Keratinocyte (primary cell): Measurements from ENCODE around the gene SEC22A. TPM values are rescaled to one million over a fixed set of nuclear protein-coding genes. Genes with fewer than 3 reads are reported as not detected.

ENCODE experiments used
- DNase-seq: peaks from one replicate; pipeline ENCODE4 v3.0.0-alpha.2; 2011; ENCODE audit warnings: low read depth, missing footprints, low spot score
- FAIRE-seq: peaks from 2 replicates; lab custom pipeline; 2011; peaks lifted over from hg19 to GRCh38; lab: Jason Lieb, UNC
- H2AFZ ChIP-seq: 2 replicates; pipeline ENCODE4 v1.6.0; 2012; ENCODE audit warnings: low read length, control low read depth, inconsistent platforms; ENCODE audit not compliant: control insufficient read depth
- H3K27ac ChIP-seq: 2 replicates; pipeline ENCODE4 v1.5.1; 2011; ENCODE audit warnings: low read length; ENCODE audit not compliant: control insufficient read depth, insufficient read depth
- H3K27me3 ChIP-seq: 3 replicates; pipeline ENCODE4 v1.6.0; 2011; ENCODE audit warnings: low read length; ENCODE audit not compliant: control insufficient read depth, insufficient read depth; ENCODE audit errors: extremely low read depth
- H3K36me3 ChIP-seq, 2 experiments: 2 replicates in 1 of 2; 3 replicates in 1 of 2; pipeline ENCODE4 v1.5.1; 2011; ENCODE audit warnings: low read length in 2 of 2, mild to moderate bottlenecking in 1 of 2; ENCODE audit not compliant: control insufficient read depth in 2 of 2, insufficient read depth in 2 of 2; ENCODE audit errors: extremely low read depth in 1 of 2
- H3K4me1 ChIP-seq: 3 replicates; pipeline ENCODE4 v1.5.1; 2011; ENCODE audit warnings: low read length; ENCODE audit not compliant: control insufficient read depth, insufficient read depth; ENCODE audit errors: extremely low read depth
- H3K4me2 ChIP-seq: 3 replicates; pipeline ENCODE4 v1.6.0; 2011; ENCODE audit warnings: low read depth, low read length; ENCODE audit not compliant: control insufficient read depth, insufficient read depth; ENCODE audit errors: extremely low read depth
- H3K4me3 ChIP-seq, 3 experiments: fragments of 200-600 bp in 1 of 3; sonication (generic) in 1 of 3; 2 replicates in 2 of 3; 3 replicates in 1 of 3; pipeline ENCODE4 v1.5.1; 2011 to 2016; ENCODE audit warnings: low read length in 3 of 3, mild to moderate bottlenecking in 3 of 3, control low read depth in 2 of 3, inconsistent platforms in 1 of 3, low read depth in 1 of 3, mixed read lengths in 1 of 3, mixed run types in 1 of 3, moderate library complexity in 1 of 3; ENCODE audit not compliant: control insufficient read depth in 2 of 3, insufficient read depth in 2 of 3; ENCODE audit errors: extremely low read depth in 1 of 3
- H3K79me2 ChIP-seq: 2 replicates; pipeline ENCODE4 v1.6.0; 2012; ENCODE audit warnings: low read length; ENCODE audit not compliant: control insufficient read depth, insufficient read depth
- H3K9ac ChIP-seq: 3 replicates; pipeline ENCODE4 v1.6.0; 2011; ENCODE audit warnings: low read length; ENCODE audit not compliant: control insufficient read depth, insufficient read depth; ENCODE audit errors: extremely low read depth
- H3K9me1 ChIP-seq: 3 replicates; pipeline ENCODE4 v1.6.0; 2011; ENCODE audit warnings: low read length; ENCODE audit not compliant: control insufficient read depth, insufficient read depth; ENCODE audit errors: extremely low read depth
- H3K9me3 ChIP-seq: 2 replicates; pipeline ENCODE4 v1.5.1; 2012; ENCODE audit warnings: low read depth, low read length; ENCODE audit not compliant: control insufficient read depth
- H4K20me1 ChIP-seq: 3 replicates; pipeline ENCODE4 v1.6.0; 2011; ENCODE audit warnings: low read length; ENCODE audit not compliant: control insufficient read depth, insufficient read depth; ENCODE audit errors: extremely low read depth
- CTCF ChIP-seq, 3 experiments: IDR thresholded peaks in 1 of 3; conservative IDR thresholded peaks in 1 of 3; optimal IDR thresholded peaks in 1 of 3; 2 replicates in 2 of 3; 3 replicates in 1 of 3; pipeline versions ENCODE3 to v1.5.1; 2011; ENCODE audit warnings: low read length in 3 of 3, mild to moderate bottlenecking in 3 of 3, moderate library complexity in 2 of 3, control low read depth in 1 of 3, inconsistent platforms in 1 of 3; ENCODE audit not compliant: insufficient read depth in 2 of 3; ENCODE audit errors: extremely low read depth in 1 of 3
- EZH2 ChIP-seq: IDR thresholded peaks from one replicate; pipeline ENCODE4 v1.6.1; 2012; ENCODE audit warnings: inconsistent platforms, mild to moderate bottlenecking, low read length, moderate library complexity
- dilution Hi-C: fragments of 300-500 bp; cut with MboI; formaldehyde crosslinking; loops from one replicate; pipeline ENCODE4 v1.7.0; 2020; ENCODE audit warnings: low sequenced_read_pairs; ENCODE audit not compliant: extremely low pct_ligation_motif_present
- polyA plus RNA-seq, 5 experiments: library from polyadenylated mRNA; depleted of rRNA in 3 of 5; stranded (reverse) in 3 of 5; stranded (forward) in 1 of 5; unstranded in 1 of 5; fragments of >200 nt; gene quantifications; 1 replicate in 1 of 5; 2 replicates in 3 of 5; 3 replicates in 1 of 5; pipeline versions ENCODE4 v1.2.1 to v1.2.3, GENCODE V29; 2011 to 2012; ENCODE audit warnings: missing spikeins in 2 of 5, low read depth in 1 of 5, low replicate concordance in 1 of 5

Gene SEC22A
- polyA plus RNA-seq, 1 donor (not counting 4 experiments of a cell fraction or from before 2014, with no cell fraction given), result 32.9 TPM

- no peaks in the 10 kb centered on the region for H3K79me2 ChIP-seq
- no peaks in the 10 kb centered on the region for H4K20me1 ChIP-seq
- no peak overlapping the region for H2AFZ ChIP-seq
- no peaks in the 10 kb centered on the region for H3K27me3 ChIP-seq
- no peak overlapping the region for H3K9ac ChIP-seq
- peaks cover 6% of the 10 kb centered on the region in 2 experiments for H3K36me3 ChIP-seq
- H3K4me2 ChIP-seq, result no peak overlapping the region
- no peak overlapping the region for H3K4me3 ChIP-seq
- TF ChIP-seq EZH2, result no peak
- no peak for TF ChIP-seq CTCF (optimal IDR thresholded peaks at IDR 0.05 in 1 of 3, IDR thresholded peaks at IDR 0.05 in 1 of 3, conservative IDR thresholded peaks at IDR 0.05 in 1 of 3; ENCODE audit: extremely low read depth in 1 of 3, insufficient read depth in 2 of 3, low read length in 3 of 3)
- FAIRE-seq, result no peak
- H3K4me1 ChIP-seq, result no peaks in the 10 kb centered on the region
- no peaks in the 10 kb centered on the region for H3K9me3 ChIP-seq
- no peak for DNase-seq
- H3K9me1 ChIP-seq, result no peaks in the 10 kb centered on the region
- H3K27ac ChIP-seq, result no peak overlapping the region
- dilution Hi-C loops, result no loop called here
Observed at GRCh38 chr3:123244128-123244527, 42.4 kb downstream of the SEC22A start.

GRCh38 chr3:123246866-123247265 is 45.1 kb downstream of the SEC22A start:
- dilution Hi-C loops, result no loop called here
- Histone ChIP-seq H3K4me2 (no peak overlapping the region), H4K20me1 (no peaks in the 10 kb centered on the region), H3K79me2 (no peaks in the 10 kb centered on the region), H3K36me3 (peaks cover 6% of the 10 kb centered on the region in 2 experiments), H3K4me3 (no peak overlapping the region), H3K27me3 (no peaks in the 10 kb centered on the region), H3K9me3 (no peaks in the 10 kb centered on the region), H3K4me1 (no peaks in the 10 kb centered on the region), H2AFZ (no peak overlapping the region), H3K27ac (no peak overlapping the region), H3K9ac (no peak overlapping the region), H3K9me1 (no peaks in the 10 kb centered on the region)
- DNase-seq, result no peak
- TF ChIP-seq CTCF (optimal IDR thresholded peaks at IDR 0.05 in 1 of 3, IDR thresholded peaks at IDR 0.05 in 1 of 3, conservative IDR thresholded peaks at IDR 0.05 in 1 of 3; ENCODE audit: extremely low read depth in 1 of 3, insufficient read depth in 2 of 3, low read length in 3 of 3) (no peak), EZH2 (no peak)
- FAIRE-seq, result no peak
